Measurements from ENCODE around the gene ZNF90. TPM values are rescaled to one million over a fixed set of nuclear protein-coding genes. Genes with fewer than 3 reads are reported as not detected.
A peak's percentile ranks its signal among the peaks of the same experiment; 100 is the strongest.

ZNF90 gene
- 3.0 and 3.4 TPM in 2 replicates for total RNA-seq
- long read RNA-seq, partial matches to known transcripts: 0 of 2 reads
- long read RNA-seq, other reads (novel, unspliced or antisense): 0 of 2 reads

GRCh38 chr19:20077791-20078463, at the start of gene ZNF90:
Gene ZNF90, plus strand, starts transcription at chr19:20078000. Its CDS starts 133 bp downstream, at chr19:20078133.
- H3K27ac Mint-ChIP-seq (ENCODE audit: unreplicated experiment): peak within 1 kb of the TSS; percentile 86

DNA sequence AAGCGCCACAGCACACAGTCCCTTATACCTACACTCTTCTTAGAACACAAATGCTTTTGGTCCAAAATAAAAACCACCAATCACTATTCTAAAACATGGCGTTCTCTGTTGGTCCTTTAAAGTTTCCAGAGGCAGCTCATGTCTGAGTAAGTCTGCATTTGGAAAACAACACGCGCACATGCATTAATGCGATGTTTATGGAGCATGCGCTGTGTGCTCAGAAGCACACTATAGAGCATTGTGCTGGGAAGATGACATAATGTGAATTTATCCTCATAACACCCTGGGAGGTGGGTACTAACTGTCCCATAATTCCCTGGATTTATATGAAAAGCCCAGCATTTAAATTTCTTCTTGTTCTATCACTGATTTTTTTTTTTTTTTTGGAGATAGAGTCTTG, 49.2 kb upstream of the ZNF90 start:
- H3K9me3 Mint-ChIP-seq (ENCODE audit: unreplicated experiment): peaks cover 3% of the 10 kb centered on the region
- H3K27me3 Mint-ChIP-seq (ENCODE audit: unreplicated experiment): no peaks in the 10 kb centered on the region
- no peaks in the 10 kb centered on the region for H3K4me1 Mint-ChIP-seq (ENCODE audit: unreplicated experiment)
- peaks cover 42% of the 10 kb centered on the region for H3K36me3 Mint-ChIP-seq (ENCODE audit: unreplicated experiment)
- no peak overlapping the region for H3K4me3 Mint-ChIP-seq (ENCODE audit: unreplicated experiment)
- TF ChIP-seq, protein P1, sequence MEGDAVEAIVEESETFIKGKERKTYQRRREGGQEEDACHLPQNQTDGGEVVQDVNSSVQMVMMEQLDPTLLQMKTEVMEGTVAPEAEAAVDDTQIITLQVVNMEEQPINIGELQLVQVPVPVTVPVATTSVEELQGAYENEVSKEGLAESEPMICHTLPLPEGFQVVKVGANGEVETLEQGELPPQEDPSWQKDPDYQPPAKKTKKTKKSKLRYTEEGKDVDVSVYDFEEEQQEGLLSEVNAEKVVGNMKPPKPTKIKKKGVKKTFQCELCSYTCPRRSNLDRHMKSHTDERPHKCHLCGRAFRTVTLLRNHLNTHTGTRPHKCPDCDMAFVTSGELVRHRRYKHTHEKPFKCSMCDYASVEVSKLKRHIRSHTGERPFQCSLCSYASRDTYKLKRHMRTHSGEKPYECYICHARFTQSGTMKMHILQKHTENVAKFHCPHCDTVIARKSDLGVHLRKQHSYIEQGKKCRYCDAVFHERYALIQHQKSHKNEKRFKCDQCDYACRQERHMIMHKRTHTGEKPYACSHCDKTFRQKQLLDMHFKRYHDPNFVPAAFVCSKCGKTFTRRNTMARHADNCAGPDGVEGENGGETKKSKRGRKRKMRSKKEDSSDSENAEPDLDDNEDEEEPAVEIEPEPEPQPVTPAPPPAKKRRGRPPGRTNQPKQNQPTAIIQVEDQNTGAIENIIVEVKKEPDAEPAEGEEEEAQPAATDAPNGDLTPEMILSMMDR (IDR thresholded peaks at IDR 0.05): no peak
- no peak for DNase-seq (ENCODE audit: extremely low spot score, unreplicated experiment)
- no peak overlapping the region for H3K27ac Mint-ChIP-seq (ENCODE audit: unreplicated experiment)

More at GRCh38 chr19:20077791-20078463, at the start of gene ZNF90:
- Mint-ChIP-seq H3K9me3 (ENCODE audit: unreplicated experiment) (peaks cover 6% of the 10 kb centered on the region), H3K36me3 (ENCODE audit: unreplicated experiment) (no peaks in the 10 kb centered on the region), H3K4me1 (ENCODE audit: unreplicated experiment) (peaks cover 22% of the 10 kb centered on the region), H3K4me3 (ENCODE audit: unreplicated experiment) (peak within 1 kb of the TSS; percentile 85), H3K27me3 (ENCODE audit: unreplicated experiment) (no peaks in the 10 kb centered on the region)
- TF ChIP-seq, protein P1 (IDR thresholded peaks at IDR 0.05): no peak
- peak; percentile 96 for DNase-seq (ENCODE audit: extremely low spot score, unreplicated experiment)

- H3K36me3 Mint-ChIP-seq (ENCODE audit: unreplicated experiment): peaks cover 19% of the 10 kb centered on the region
- TF ChIP-seq, protein P1 (IDR thresholded peaks at IDR 0.05): no peak
- peaks cover 14% of the 10 kb centered on the region for H3K4me1 Mint-ChIP-seq (ENCODE audit: unreplicated experiment)
- no peak overlapping the region for H3K4me3 Mint-ChIP-seq (ENCODE audit: unreplicated experiment)
- no peak for DNase-seq (ENCODE audit: extremely low spot score, unreplicated experiment)
- H3K9me3 Mint-ChIP-seq (ENCODE audit: unreplicated experiment): no peaks in the 10 kb centered on the region
- no peaks in the 10 kb centered on the region for H3K27me3 Mint-ChIP-seq (ENCODE audit: unreplicated experiment)
- no peak overlapping the region for H3K27ac Mint-ChIP-seq (ENCODE audit: unreplicated experiment)
Measured at GRCh38 chr19:20035935-20036334, 41.9 kb upstream of the ZNF90 start.

DNA sequence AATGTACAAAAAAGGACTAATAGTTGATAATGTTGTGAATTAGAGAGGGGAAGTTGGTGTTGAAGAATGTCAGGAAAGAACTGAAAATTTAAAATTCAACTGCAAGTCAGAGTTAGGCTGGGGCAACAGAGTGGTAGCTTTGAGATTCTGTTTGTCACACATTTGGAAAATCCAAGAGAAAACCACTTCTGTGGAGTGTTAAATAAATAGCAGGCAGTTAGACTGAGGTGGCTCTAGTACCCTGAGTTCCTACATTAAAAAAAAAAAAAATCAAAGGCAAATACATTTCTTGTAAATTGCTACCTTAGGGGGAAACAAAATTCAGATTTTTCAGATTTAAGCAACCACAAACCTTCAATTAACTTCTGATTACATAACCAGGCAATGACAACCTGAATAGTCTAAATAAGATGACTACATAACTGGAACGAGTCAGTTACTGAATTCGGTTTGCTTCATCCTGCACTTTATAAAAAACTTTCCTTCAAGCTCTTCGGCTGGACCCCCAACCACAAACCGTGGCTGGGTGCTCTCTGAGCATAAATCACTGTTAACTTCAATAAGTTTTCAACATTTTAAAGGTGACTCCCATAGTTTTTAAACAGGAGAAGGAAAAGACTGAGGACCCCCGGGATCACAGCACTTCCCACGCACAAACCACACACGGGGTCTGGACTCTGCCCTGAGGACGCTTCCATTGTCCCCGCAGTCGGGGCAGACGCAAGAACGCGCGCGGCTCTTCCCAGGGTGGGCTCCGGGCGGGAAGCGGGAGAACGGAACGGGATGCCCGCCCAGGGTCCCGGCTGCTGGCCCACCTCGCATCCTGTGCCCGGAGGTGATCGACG, 39.2 kb upstream of the ZNF90 start:
- peaks cover 6% of the 10 kb centered on the region for H3K36me3 Mint-ChIP-seq (ENCODE audit: unreplicated experiment)
- H3K27me3 Mint-ChIP-seq (ENCODE audit: unreplicated experiment): no peaks in the 10 kb centered on the region
- no peak for DNase-seq (ENCODE audit: extremely low spot score, unreplicated experiment)

More for the DNA sequence above, 39.2 kb upstream of the ZNF90 start:
- no peaks in the 10 kb centered on the region for H3K9me3 Mint-ChIP-seq (ENCODE audit: unreplicated experiment)
- H3K27ac Mint-ChIP-seq (ENCODE audit: unreplicated experiment): peak overlapping the region; percentile 97
- TF ChIP-seq, protein P1 (IDR thresholded peaks at IDR 0.05): no peak
- H3K4me1 Mint-ChIP-seq (ENCODE audit: unreplicated experiment): peaks cover 14% of the 10 kb centered on the region
- H3K4me3 Mint-ChIP-seq (ENCODE audit: unreplicated experiment): peak overlapping the region; percentile 90
